DND-41 (cell line): Measurements from ENCODE around the gene TFCP2L1.

ENCODE experiments used
- CTCF ChIP-seq: IDR thresholded peaks from 2 replicates; pipeline ENCODE4 v1.5.1; 2012; ENCODE audit warnings: borderline replicate concordance, low read length, moderate library complexity, mild to moderate bottlenecking; ENCODE audit not compliant: poor library complexity, severe bottlenecking; ENCODE audit errors: extremely low read depth
- EZH2 ChIP-seq: IDR thresholded peaks from 3 replicates; pipeline ENCODE4 v1.6.1; 2012; ENCODE audit warnings: borderline replicate concordance, low read depth, mild to moderate bottlenecking, moderate library complexity, low read length, inconsistent platforms; ENCODE audit not compliant: severe bottlenecking

GRCh38 chr2:121291251-121291580 lies 6.2 kb upstream of the TFCP2L1 start:
- TF ChIP-seq CTCF (no peak), EZH2 (no peak)
